Psoas muscle (tissue), 8 donors: ENCODE data around the gene PAIP2. TPM values are rescaled to one million over a fixed set of nuclear protein-coding genes. Genes with fewer than 3 reads are reported as not detected.
A peak's percentile ranks its signal among the peaks of the same experiment; 100 is the strongest.
"Not testable (repeated sequence)": the region's sequence is repeated elsewhere in the genome, so short reads cannot be mapped to it uniquely, and the experiment has no call there.

Source experiments
- ATAC-seq, 4 donors: fragments of 200-7000 bp; cut with Tn5 transposase; one replicate each; pipeline ENCODE4 v1.9.1; 2020; ENCODE audit warnings: moderate library complexity in 3 of 4, mild to moderate bottlenecking in 2 of 4
- DNase-seq, 2 donors: peaks; one replicate each; pipeline ENCODE4 v3.0.0-alpha.2; 2020
- H3K27ac ChIP-seq: fragments of 200-600 bp; one replicate; pipeline ENCODE4 v1.8.0; 2022
- H3K27me3 ChIP-seq, 3 donors: fragments of 200-600 bp in 1 of 3; one replicate each; pipeline versions ENCODE4 v1.6.1 to v1.8.0; 2013 to 2022; ENCODE audit warnings: low read length in 2 of 3, mild to moderate bottlenecking in 2 of 3, moderate library complexity in 1 of 3; ENCODE audit not compliant: insufficient read depth in 3 of 3
- H3K36me3 ChIP-seq, 2 donors: fragments of 200-600 bp in 1 of 2; one replicate each; pipeline versions ENCODE4 v1.6.1 to v1.8.0; 2013 to 2022; ENCODE audit warnings: low read depth in 1 of 2, mild to moderate bottlenecking in 1 of 2, moderate library complexity in 1 of 2; ENCODE audit not compliant: insufficient read depth in 1 of 2
- H3K4me1 ChIP-seq: fragments of 200-600 bp; one replicate; pipeline ENCODE4 v1.8.0; 2022
- H3K4me3 ChIP-seq: fragments of 200-600 bp; one replicate; pipeline ENCODE4 v1.8.0; 2022; ENCODE audit warnings: mild to moderate bottlenecking
- H3K9me3 ChIP-seq: fragments of 200-600 bp; one replicate; pipeline ENCODE4 v1.8.0; 2022
- CTCF ChIP-seq: fragments of 200-600 bp; IDR thresholded peaks from one replicate; pipeline ENCODE4 v1.8.0; 2022; ENCODE audit warnings: antibody characterized with exemption
- WGBS, 3 donors: extraction: QIAGEN DNeasy Blood & Tissue Kit; methylation state at CpG; one replicate each; pipeline versions ENCODE4 v1.1.6 to v1.1.7; 2013; 5-methylcytosine and 5-hydroxymethylcytosine counted together
- intact Hi-C, 2 donors: fragments of 100-400 bp; cut with DNase I; formaldehyde crosslinking; loops; one replicate each; pipeline versions ENCODE4 v1.11.0 to v1.14.2; 2022
- polyA plus RNA-seq, 3 donors: library from polyadenylated mRNA; stranded (reverse); fragments of 200-250 nt; gene quantifications; one replicate each; pipeline ENCODE4 v1.2.3, GENCODE V29; 2013
- total RNA-seq, 4 donors: library from RNA; stranded (reverse); fragmentation: NEBNext Ultra II Directional in 2 of 4; extraction: Animal tissue kit (Norgen Biotek cat#: 25700) in 2 of 4; gene quantifications; one replicate each; pipeline versions ENCODE4 v1.2.1 to v1.2.4, GENCODE V29; 2021 to 2023
- donor health status: healthy with polysubstance abuse.
- donor health status: DM: no; HTN: no; CAD: no; lungs with moderate emphysema.
- donor health status: Bipolar disorder and iron deficiency.
- donor health status: healthy.
- donor health status: DM: yes; HTN: yes; CAD: no.
- donor health status: DM: no; HTN: no; CAD: no.
- donor health status: DM: no; HTN: no; CAD: no.
- donor health status: DM: yes; HTN: yes; CAD: no.

The PAIP2 gene
- total and polyA plus RNA-seq, 7 donors = 111 to 252 (median 117) TPM

- H3K27me3 ChIP-seq = no peaks in the 10 kb centered on the region
- intact Hi-C loops = no loop called here
- no peak for TF ChIP-seq CTCF
- H3K9me3 ChIP-seq = no peaks in the 10 kb centered on the region
- peaks cover 0 to 4% of the 10 kb centered on the region in 2 donors for H3K36me3 ChIP-seq
- DNase-seq = no peak
- H3K4me1 ChIP-seq = peaks cover 95% of the 10 kb centered on the region
- no peak overlapping the region for H3K4me3 ChIP-seq
- no peak for ATAC-seq
- H3K27ac ChIP-seq = no peak overlapping the region
- WGBS, 3 donors = 12 to 30% (median 27%) methylated on average over 1 of the region's 1 CpG
Measured at GRCh38 chr5:139306197-139306596, 35.5 kb upstream of the PAIP2 start.

- WGBS, 3 donors = 55 to 59% (median 59%) methylated on average over 3 of the region's 3 CpGs
- Histone ChIP-seq H3K36me3 (peaks cover 0 to 4% of the 10 kb centered on the region in 2 donors), H3K27ac (no peak overlapping the region), H3K4me1 (peaks cover 97% of the 10 kb centered on the region), H3K27me3 (no peaks in the 10 kb centered on the region), H3K4me3 (no peak overlapping the region), H3K9me3 (no peaks in the 10 kb centered on the region)
- ATAC-seq = no peak
- no peak for DNase-seq
- no peak for TF ChIP-seq CTCF
- intact Hi-C loops = no loop called here
Measured at GRCh38 chr5:139306628-139307379, 34.9 kb upstream of the PAIP2 start.

GRCh38 chr5:139308797-139309196 lies 32.9 kb upstream of the PAIP2 start:
- Histone ChIP-seq H3K27ac (peak overlapping the region; percentile 17), H3K4me1 (peaks cover 97% of the 10 kb centered on the region), H3K36me3 (peaks cover 0 to 4% of the 10 kb centered on the region in 2 donors), H3K27me3 (no peaks in the 10 kb centered on the region), H3K9me3 (no peaks in the 10 kb centered on the region), H3K4me3 (no peak overlapping the region)
- intact Hi-C loops = no loop called here
- no peak for TF ChIP-seq CTCF
- ATAC-seq (no peak), DNase-seq (no peak)

- WGBS, 3 donors = 64 to 79% (median 66%) methylated on average over 9 of the region's 9 CpGs
- intact Hi-C loops = not testable (repeated sequence)
Measured at GRCh38 chr5:139310715-139311186, 30.9 kb upstream of the PAIP2 start.

GRCh38 chr5:139312075-139312474 lies 29.6 kb upstream of the PAIP2 start:
- peaks cover 4 to 32% of the 10 kb centered on the region in 2 donors for H3K36me3 ChIP-seq
- ATAC-seq (peak; percentile 13 to 49 (median 39)), DNase-seq (no peak)
- H3K27ac ChIP-seq = peak overlapping the region; percentile 6
- H3K9me3 ChIP-seq = no peaks in the 10 kb centered on the region
- no peaks in the 10 kb centered on the region for H3K27me3 ChIP-seq
- no peak overlapping the region for H3K4me3 ChIP-seq
- WGBS, 3 donors = 56 to 73% (median 59%) methylated on average over 9 of the region's 9 CpGs
- TF ChIP-seq CTCF = no peak
- intact Hi-C loops = no loop called here
- peaks cover 84% of the 10 kb centered on the region for H3K4me1 ChIP-seq

More at GRCh38 chr5:139310715-139311186, 30.9 kb upstream of the PAIP2 start:
- ATAC-seq = peak; percentile 50 to 76 (median 68)
- H3K4me1 ChIP-seq = peaks cover 96% of the 10 kb centered on the region
- not testable (repeated sequence) for H3K4me3 ChIP-seq, H3K27me3 ChIP-seq, H3K9me3 ChIP-seq, DNase-seq
- H3K27ac ChIP-seq = peak overlapping the region; percentile 54
- peaks cover 0 to 19% of the 10 kb centered on the region in 2 donors for H3K36me3 ChIP-seq
